ENCODE data around the gene AKAP5. TPM values are rescaled to one million over a fixed set of nuclear protein-coding genes. Genes with fewer than 3 reads are reported as not detected.
"Not testable (repeated sequence)": the region's sequence is repeated elsewhere in the genome, so short reads cannot be mapped to it uniquely, and the experiment has no call there.

AKAP5 gene
- total and polyA plus RNA-seq, 2 donors (not counting 1 experiment from before 2014, with no cell fraction given): 0.21 to 1.4 TPM

GRCh38 chr14:64515053-64515452 is 49.8 kb downstream of the AKAP5 start:
- POLR2A ChIA-PET: interaction anchor here (0.7 kb wide), 1 partner anchor 13 kb away, joined by 4 read pairs; no protein-coding TSS in a partner anchor
- WGBS (ENCODE audit: insufficient coverage): no CpG with 5 or more reads among the region's 1 CpG
- Histone ChIP-seq H3K9ac (ENCODE audit: low read length) (no peak overlapping the region), H3K4me3 (ENCODE audit: control extremely low read depth in 1 of 5, extremely low read depth in 1 of 5, insufficient read depth in 1 of 5, low read depth in 2 of 5, low read length in 4 of 5) (no peak overlapping the region), H3K27ac (ENCODE audit: low read length in 2 of 2) (no peak overlapping the region), H4K20me1 (ENCODE audit: control insufficient read depth, insufficient read depth, low read length, poor library complexity, severe bottlenecking) (peaks cover 85% of the 10 kb centered on the region), H3K4me1 (ENCODE audit: control insufficient read depth in 2 of 2, insufficient read depth in 2 of 2, low read length in 2 of 2) (peaks cover 23 to 33% of the 10 kb centered on the region in 2 donors), H3K4me2 (replicated peaks; ENCODE audit: low read depth, low read length, poor library complexity, severe bottlenecking) (no peak overlapping the region), H3K27me3 (replicated peaks in 1 of 4; ENCODE audit: control extremely low read depth in 1 of 4, control insufficient read depth in 3 of 4, insufficient read depth in 4 of 4, low read length in 3 of 4) (no peaks in the 10 kb centered on the region), H3K79me2 (ENCODE audit: control insufficient read depth, insufficient read depth, low read length) (peaks cover 98% of the 10 kb centered on the region), H3K36me3 (replicated peaks in 1 of 2; ENCODE audit: control extremely low read depth in 1 of 2, control insufficient read depth in 1 of 2, extremely low read depth in 1 of 2, insufficient read depth in 2 of 2, low read length in 1 of 2) (peaks cover 0 to 7% of the 10 kb centered on the region in 2 experiments), H2AFZ (ENCODE audit: insufficient read depth, low read depth, low read length, poor library complexity, severe bottlenecking) (no peak overlapping the region), H3K9me3 (ENCODE audit: control extremely low read depth in 1 of 3, control insufficient read depth in 2 of 3, insufficient read depth in 1 of 3, low read length in 2 of 3) (no peaks in the 10 kb centered on the region)
- Mint-ChIP-seq H3K27me3 (no peaks in the 10 kb centered on the region), H3K4me3 (no peak overlapping the region), H3K27ac (no peak overlapping the region), H3K9me3 (ENCODE audit: insufficient read depth) (no peaks in the 10 kb centered on the region), H3K4me1 (peaks cover 67% of the 10 kb centered on the region)
- TF ChIP-seq EZH2 (IDR thresholded peaks at IDR 0.05; ENCODE audit: borderline replicate concordance, insufficient read depth, low read depth, low read length, poor library complexity, severe bottlenecking) (no peak), CTCF (IDR thresholded peaks at IDR 0.05) (no peak)
- DNase-seq (no peak), ATAC-seq (ENCODE audit: low read depth) (no peak)
- intact Hi-C loops (cut with micrococcal nuclease): no loop called here
- CTCF ChIA-PET: interaction anchor here (0.7 to 10.3 kb wide), 7 partner anchors 12 to 852 kb away, joined by 3 to 92 read pairs (median 3); no protein-coding TSS in a partner anchor

GRCh38 chr14:64516969-64517368 is 51.7 kb downstream of the AKAP5 start:
- H3K4me2 ChIP-seq (replicated peaks; ENCODE audit: low read depth, low read length, poor library complexity, severe bottlenecking): peak overlapping the region; percentile 4
- H3K4me3 Mint-ChIP-seq: no peak overlapping the region
- H3K4me3 ChIP-seq (ENCODE audit: control extremely low read depth in 1 of 5, extremely low read depth in 1 of 5, insufficient read depth in 1 of 5, low read depth in 2 of 5, low read length in 4 of 5): no peak overlapping the region
- POLR2A ChIA-PET: no interaction called here
- peaks cover 49% of the 10 kb centered on the region for H3K4me1 Mint-ChIP-seq
- H4K20me1 ChIP-seq (ENCODE audit: control insufficient read depth, insufficient read depth, low read length, poor library complexity, severe bottlenecking): peaks cover 87% of the 10 kb centered on the region
- DNase-seq: no peak
- no peaks in the 10 kb centered on the region for H3K9me3 Mint-ChIP-seq (ENCODE audit: insufficient read depth)
- H3K9ac ChIP-seq (ENCODE audit: low read length): no peak overlapping the region
- no peak overlapping the region for H2AFZ ChIP-seq (ENCODE audit: insufficient read depth, low read depth, low read length, poor library complexity, severe bottlenecking)
- H3K79me2 ChIP-seq (ENCODE audit: control insufficient read depth, insufficient read depth, low read length): peaks cover 88% of the 10 kb centered on the region
- no peaks in the 10 kb centered on the region for H3K27me3 Mint-ChIP-seq
- WGBS (ENCODE audit: insufficient coverage): no CpG with 5 or more reads among the region's 1 CpG
- peaks cover 0 to 15% of the 10 kb centered on the region in 2 experiments for H3K36me3 ChIP-seq (replicated peaks in 1 of 2; ENCODE audit: control extremely low read depth in 1 of 2, control insufficient read depth in 1 of 2, extremely low read depth in 1 of 2, insufficient read depth in 2 of 2, low read length in 1 of 2)
- no peak for ATAC-seq (ENCODE audit: low read depth)
- no peaks in the 10 kb centered on the region for H3K9me3 ChIP-seq (ENCODE audit: control extremely low read depth in 1 of 3, control insufficient read depth in 2 of 3, insufficient read depth in 1 of 3, low read length in 2 of 3)
- no peaks in the 10 kb centered on the region for H3K27me3 ChIP-seq (replicated peaks in 1 of 4; ENCODE audit: control extremely low read depth in 1 of 4, control insufficient read depth in 3 of 4, insufficient read depth in 4 of 4, low read length in 3 of 4)
- no peak overlapping the region for H3K27ac Mint-ChIP-seq
- no peak overlapping the region for H3K27ac ChIP-seq (ENCODE audit: low read length in 2 of 2)
- no peak for TF ChIP-seq EZH2 (IDR thresholded peaks at IDR 0.05; ENCODE audit: borderline replicate concordance, insufficient read depth, low read depth, low read length, poor library complexity, severe bottlenecking)
- no peak for TF ChIP-seq CTCF (IDR thresholded peaks at IDR 0.05)
- intact Hi-C loops (cut with micrococcal nuclease): no loop called here
- CTCF ChIA-PET: interaction anchor here (1.1 to 10.3 kb wide), 4 partner anchors 14 to 87 kb away, joined by 3 to 92 read pairs (median 8); no protein-coding TSS in a partner anchor
- peaks cover 6 to 16% of the 10 kb centered on the region in 2 donors for H3K4me1 ChIP-seq (ENCODE audit: control insufficient read depth in 2 of 2, insufficient read depth in 2 of 2, low read length in 2 of 2)

GRCh38 chr14:64517667-64518066 is 52.4 kb downstream of the AKAP5 start:
- H3K27ac ChIP-seq (ENCODE audit: low read length in 2 of 2); H3K4me3 ChIP-seq (ENCODE audit: control extremely low read depth in 1 of 5, extremely low read depth in 1 of 5, insufficient read depth in 1 of 5, low read depth in 2 of 5, low read length in 4 of 5); H3K4me3 Mint-ChIP-seq; intact Hi-C loops (cut with micrococcal nuclease); H3K27me3 ChIP-seq (replicated peaks in 1 of 4; ENCODE audit: control extremely low read depth in 1 of 4, control insufficient read depth in 3 of 4, insufficient read depth in 4 of 4, low read length in 3 of 4); H3K9me3 Mint-ChIP-seq (ENCODE audit: insufficient read depth); H2AFZ ChIP-seq (ENCODE audit: insufficient read depth, low read depth, low read length, poor library complexity, severe bottlenecking); H3K27me3 Mint-ChIP-seq; H3K9me3 ChIP-seq (ENCODE audit: control extremely low read depth in 1 of 3, control insufficient read depth in 2 of 3, insufficient read depth in 1 of 3, low read length in 2 of 3); DNase-seq; POLR2A ChIA-PET; ATAC-seq (ENCODE audit: low read depth); H3K27ac Mint-ChIP-seq; H3K4me2 ChIP-seq (replicated peaks; ENCODE audit: low read depth, low read length, poor library complexity, severe bottlenecking); H3K9ac ChIP-seq (ENCODE audit: low read length): not testable (repeated sequence)
- Histone ChIP-seq H3K4me1 (ENCODE audit: control insufficient read depth in 2 of 2, insufficient read depth in 2 of 2, low read length in 2 of 2) (peaks cover 3 to 11% of the 10 kb centered on the region in 2 donors), H3K36me3 (replicated peaks in 1 of 2; ENCODE audit: control extremely low read depth in 1 of 2, control insufficient read depth in 1 of 2, extremely low read depth in 1 of 2, insufficient read depth in 2 of 2, low read length in 1 of 2) (peaks cover 0 to 21% of the 10 kb centered on the region in 2 experiments), H3K79me2 (ENCODE audit: control insufficient read depth, insufficient read depth, low read length) (peaks cover 81% of the 10 kb centered on the region), H4K20me1 (ENCODE audit: control insufficient read depth, insufficient read depth, low read length, poor library complexity, severe bottlenecking) (peaks cover 87% of the 10 kb centered on the region)
- WGBS (ENCODE audit: insufficient coverage): 100% methylated on average over 2 of the region's 6 CpGs
- CTCF ChIA-PET: interaction anchor here (10.3 kb wide), 1 partner anchor 37 kb away, joined by 92 read pairs; no protein-coding TSS in a partner anchor
- peaks cover 43% of the 10 kb centered on the region for H3K4me1 Mint-ChIP-seq
